Esophagus squamous epithelium (tissue), 4 donors: ENCODE measurements around the gene MTNR1A.

Source experiments
- POLR2A ChIP-seq, 4 donors: fragments of 450-650 bp; IDR thresholded peaks; one replicate each; pipeline ENCODE4 v1.6.1; 2017; ENCODE audit warnings: antibody characterized with exemption in 4 of 4, mild to moderate bottlenecking in 4 of 4, moderate library complexity in 3 of 4
- TF ChIP-seq, protein P1 (sequence below), 6 experiments: fragments of 450-650 bp in 4 of 6; fragments of 200-600 bp in 2 of 6; sonication (generic) in 2 of 6; IDR thresholded peaks; one replicate each; pipeline ENCODE4 v1.5.1; 2016 to 2019; ENCODE audit warnings: antibody characterized with exemption in 6 of 6, mild to moderate bottlenecking in 4 of 6, moderate library complexity in 4 of 6

DNA sequence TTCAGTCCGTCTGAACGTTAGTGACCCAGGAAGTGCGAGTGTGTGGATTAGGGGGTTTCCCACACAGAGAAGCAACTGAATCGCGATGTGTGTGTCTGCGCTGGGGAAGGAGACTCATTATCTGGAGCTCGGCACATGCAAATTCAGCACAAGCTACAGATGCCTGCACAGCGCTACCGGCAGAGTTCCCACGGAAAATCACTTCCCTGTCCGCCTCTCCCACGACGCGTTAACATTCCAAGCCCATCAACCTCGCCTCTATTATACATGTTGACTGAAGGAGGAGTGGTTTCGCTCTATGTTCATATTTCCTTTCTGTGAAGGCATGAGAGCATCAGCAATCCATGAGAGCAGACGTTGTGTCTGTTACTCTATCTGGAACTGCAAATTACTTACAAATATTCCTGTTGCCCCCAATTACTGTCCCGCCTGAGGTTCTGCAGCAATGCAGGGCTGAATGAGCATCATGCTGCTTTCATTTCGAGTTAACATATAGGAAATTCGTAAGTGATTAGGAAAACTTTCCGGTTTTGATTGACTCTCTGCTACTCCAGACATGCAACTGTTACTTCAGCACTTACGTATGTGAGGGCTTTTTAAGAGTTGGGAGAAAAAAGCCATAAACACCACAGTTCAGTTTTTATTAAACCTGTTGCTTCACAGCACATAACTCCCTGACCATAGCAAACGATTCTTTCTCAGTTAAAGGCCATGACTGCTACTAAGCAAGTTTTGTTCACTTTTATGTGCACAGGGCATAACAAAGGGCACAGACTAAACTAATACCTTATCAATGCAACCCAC lies 15.0 kb upstream of the MTNR1A start:
- TF ChIP-seq, protein P1, sequence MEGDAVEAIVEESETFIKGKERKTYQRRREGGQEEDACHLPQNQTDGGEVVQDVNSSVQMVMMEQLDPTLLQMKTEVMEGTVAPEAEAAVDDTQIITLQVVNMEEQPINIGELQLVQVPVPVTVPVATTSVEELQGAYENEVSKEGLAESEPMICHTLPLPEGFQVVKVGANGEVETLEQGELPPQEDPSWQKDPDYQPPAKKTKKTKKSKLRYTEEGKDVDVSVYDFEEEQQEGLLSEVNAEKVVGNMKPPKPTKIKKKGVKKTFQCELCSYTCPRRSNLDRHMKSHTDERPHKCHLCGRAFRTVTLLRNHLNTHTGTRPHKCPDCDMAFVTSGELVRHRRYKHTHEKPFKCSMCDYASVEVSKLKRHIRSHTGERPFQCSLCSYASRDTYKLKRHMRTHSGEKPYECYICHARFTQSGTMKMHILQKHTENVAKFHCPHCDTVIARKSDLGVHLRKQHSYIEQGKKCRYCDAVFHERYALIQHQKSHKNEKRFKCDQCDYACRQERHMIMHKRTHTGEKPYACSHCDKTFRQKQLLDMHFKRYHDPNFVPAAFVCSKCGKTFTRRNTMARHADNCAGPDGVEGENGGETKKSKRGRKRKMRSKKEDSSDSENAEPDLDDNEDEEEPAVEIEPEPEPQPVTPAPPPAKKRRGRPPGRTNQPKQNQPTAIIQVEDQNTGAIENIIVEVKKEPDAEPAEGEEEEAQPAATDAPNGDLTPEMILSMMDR (IDR thresholded peaks at IDR 0.05): no peak
- TF ChIP-seq POLR2A (IDR thresholded peaks at IDR 0.05): no peak
